ENCODE data around the gene LHFPL2.

DNA sequence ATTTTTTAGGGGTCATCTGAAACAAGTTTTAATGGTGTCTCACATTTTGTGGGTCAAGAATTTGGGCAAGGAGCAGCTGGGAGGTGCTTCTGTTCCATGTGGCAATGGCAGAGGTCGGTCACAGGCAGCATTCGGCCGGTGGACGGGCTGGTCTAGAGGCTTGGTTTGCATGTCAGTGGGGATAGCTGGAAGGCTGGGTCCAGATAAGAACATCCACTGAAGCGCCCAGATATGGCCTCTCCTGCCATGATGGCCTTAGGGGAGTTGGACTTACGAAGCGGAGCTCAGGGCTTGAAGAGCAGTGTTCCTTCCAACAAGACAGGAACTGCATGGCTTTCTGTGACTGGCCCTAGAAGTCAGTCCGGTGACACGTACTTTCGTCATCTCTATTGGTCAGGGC lies 30.3 kb downstream of the LHFPL2 start:
- TF ChIP-seq, protein P1, sequence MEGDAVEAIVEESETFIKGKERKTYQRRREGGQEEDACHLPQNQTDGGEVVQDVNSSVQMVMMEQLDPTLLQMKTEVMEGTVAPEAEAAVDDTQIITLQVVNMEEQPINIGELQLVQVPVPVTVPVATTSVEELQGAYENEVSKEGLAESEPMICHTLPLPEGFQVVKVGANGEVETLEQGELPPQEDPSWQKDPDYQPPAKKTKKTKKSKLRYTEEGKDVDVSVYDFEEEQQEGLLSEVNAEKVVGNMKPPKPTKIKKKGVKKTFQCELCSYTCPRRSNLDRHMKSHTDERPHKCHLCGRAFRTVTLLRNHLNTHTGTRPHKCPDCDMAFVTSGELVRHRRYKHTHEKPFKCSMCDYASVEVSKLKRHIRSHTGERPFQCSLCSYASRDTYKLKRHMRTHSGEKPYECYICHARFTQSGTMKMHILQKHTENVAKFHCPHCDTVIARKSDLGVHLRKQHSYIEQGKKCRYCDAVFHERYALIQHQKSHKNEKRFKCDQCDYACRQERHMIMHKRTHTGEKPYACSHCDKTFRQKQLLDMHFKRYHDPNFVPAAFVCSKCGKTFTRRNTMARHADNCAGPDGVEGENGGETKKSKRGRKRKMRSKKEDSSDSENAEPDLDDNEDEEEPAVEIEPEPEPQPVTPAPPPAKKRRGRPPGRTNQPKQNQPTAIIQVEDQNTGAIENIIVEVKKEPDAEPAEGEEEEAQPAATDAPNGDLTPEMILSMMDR (conservative IDR thresholded peaks at IDR 0.05; ENCODE audit: low read depth, low read length) = no peak
- TF ChIP-seq POLR2A (IDR thresholded peaks at IDR 0.05; ENCODE audit: low read depth, low read length) (no peak), FOS (IDR thresholded peaks at IDR 0.05; ENCODE audit: low read depth, low read length) (no peak), SMC3 (IDR thresholded peaks at IDR 0.05; ENCODE audit: low read depth, low read length) (no peak), NFE2L2 (IDR thresholded peaks at IDR 0.05; ENCODE audit: low read depth, low read length) (no peak), MAFK (IDR thresholded peaks at IDR 0.05; ENCODE audit: low read depth, low read length) (no peak), CEBPB (IDR thresholded peaks at IDR 0.05; ENCODE audit: low read depth, low read length) (no peak)
- TF ChIP-seq, protein P2, sequence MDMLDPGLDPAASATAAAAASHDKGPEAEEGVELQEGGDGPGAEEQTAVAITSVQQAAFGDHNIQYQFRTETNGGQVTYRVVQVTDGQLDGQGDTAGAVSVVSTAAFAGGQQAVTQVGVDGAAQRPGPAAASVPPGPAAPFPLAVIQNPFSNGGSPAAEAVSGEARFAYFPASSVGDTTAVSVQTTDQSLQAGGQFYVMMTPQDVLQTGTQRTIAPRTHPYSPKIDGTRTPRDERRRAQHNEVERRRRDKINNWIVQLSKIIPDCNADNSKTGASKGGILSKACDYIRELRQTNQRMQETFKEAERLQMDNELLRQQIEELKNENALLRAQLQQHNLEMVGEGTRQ (IDR thresholded peaks at IDR 0.05; ENCODE audit: low read depth, low read length) = no peak

Data from IMR-90 (cell line).